Measurements from ENCODE around the gene CATSPERZ.

DNA sequence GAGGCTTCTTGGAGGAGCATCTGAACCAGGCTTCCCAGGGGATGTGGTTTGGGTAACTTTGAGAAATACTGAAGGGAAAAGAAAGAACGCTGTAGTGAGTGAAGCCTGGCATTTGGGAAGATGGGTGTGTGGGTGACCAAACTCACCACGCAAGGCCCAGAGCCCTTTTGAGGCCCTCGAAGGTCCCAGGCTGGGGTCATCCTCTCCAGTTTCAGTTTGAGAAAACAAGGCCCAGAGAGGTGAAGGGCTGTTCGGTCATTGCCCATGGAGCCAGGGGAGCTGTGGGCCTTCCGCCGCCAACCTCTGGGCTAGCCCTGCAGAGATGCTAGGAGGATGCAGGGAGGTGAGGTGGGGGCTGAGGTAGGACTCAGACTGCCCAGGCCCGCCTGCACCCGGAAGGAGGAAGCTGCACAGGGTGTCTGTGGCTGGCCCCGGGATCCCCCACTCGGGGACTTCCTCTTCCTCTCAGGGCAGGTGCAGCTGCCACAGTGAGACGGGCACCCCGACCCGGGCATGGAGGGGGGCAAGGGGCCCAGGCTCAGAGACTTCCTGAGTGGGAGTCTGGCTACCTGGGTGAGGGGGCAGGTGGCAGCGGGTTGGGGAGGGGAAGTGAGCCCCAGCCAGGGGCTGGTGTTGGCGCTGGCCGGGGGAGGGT lies 39.7 kb downstream of the CATSPERZ start, which contains the start of gene CCDC88B:
- TF ChIP-seq, protein P1, sequence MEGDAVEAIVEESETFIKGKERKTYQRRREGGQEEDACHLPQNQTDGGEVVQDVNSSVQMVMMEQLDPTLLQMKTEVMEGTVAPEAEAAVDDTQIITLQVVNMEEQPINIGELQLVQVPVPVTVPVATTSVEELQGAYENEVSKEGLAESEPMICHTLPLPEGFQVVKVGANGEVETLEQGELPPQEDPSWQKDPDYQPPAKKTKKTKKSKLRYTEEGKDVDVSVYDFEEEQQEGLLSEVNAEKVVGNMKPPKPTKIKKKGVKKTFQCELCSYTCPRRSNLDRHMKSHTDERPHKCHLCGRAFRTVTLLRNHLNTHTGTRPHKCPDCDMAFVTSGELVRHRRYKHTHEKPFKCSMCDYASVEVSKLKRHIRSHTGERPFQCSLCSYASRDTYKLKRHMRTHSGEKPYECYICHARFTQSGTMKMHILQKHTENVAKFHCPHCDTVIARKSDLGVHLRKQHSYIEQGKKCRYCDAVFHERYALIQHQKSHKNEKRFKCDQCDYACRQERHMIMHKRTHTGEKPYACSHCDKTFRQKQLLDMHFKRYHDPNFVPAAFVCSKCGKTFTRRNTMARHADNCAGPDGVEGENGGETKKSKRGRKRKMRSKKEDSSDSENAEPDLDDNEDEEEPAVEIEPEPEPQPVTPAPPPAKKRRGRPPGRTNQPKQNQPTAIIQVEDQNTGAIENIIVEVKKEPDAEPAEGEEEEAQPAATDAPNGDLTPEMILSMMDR (IDR thresholded peaks at IDR 0.05): no peak
- no peak for TF ChIP-seq ZFX (IDR thresholded peaks at IDR 0.05; ENCODE audit: borderline replicate concordance)

All from 22Rv1 (cell line).